Epidermal melanocyte (primary cell): ENCODE measurements around the gene CACNA1F.

Experiments used
- DNase-seq: peaks from one replicate; pipeline ENCODE4 v3.0.0; 2011; ENCODE audit warnings: low spot score; ENCODE audit not compliant: insufficient read length

Gene CACNA1F

GRCh38 chrX:49199315-49199595 lies 33.9 kb downstream of the CACNA1F start:
- DNase-seq: no peak

DNA sequence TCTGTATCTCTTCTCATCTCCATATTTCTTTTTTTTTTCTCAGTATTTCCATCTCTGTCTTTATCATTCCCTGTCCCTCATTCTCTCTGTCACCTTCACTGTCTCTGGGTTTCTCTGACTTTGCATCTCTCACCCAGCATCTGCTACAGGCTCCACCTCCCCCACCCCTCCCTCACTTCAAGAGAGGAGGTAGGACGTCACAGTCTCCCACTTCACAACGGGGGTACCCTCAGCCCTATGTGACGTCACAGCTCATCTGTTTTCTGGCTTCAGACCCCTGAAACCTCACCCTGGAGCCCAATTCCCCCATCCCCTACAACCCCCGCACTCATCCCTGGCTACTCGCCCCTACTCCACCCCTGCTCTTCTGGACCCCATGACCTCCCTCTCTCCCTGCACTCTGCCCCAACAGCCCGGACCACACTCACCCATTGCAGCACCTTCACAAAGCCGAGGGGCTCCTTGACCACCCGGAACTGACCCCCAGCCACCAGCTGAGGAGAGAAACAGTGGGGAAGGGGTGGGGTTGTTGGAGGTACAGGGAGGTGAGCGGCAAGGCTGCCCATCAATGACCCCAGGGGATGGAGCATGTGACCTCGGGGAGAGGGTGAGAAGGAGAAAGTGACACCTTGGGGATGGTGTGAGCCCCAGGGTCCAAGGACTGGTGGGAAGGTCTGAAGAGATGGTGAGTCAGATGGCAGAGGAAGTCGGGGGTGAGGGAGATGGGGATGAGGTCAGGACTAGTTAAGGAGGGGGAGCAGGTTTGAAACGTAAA lies 34.4 kb downstream of the CACNA1F start:
- no peak for DNase-seq

- no peak for DNase-seq
Observed at GRCh38 chrX:49197543-49198087, 35.5 kb downstream of the CACNA1F start.

- no peak for DNase-seq
Observed at GRCh38 chrX:49193542-49193964, 39.6 kb downstream of the CACNA1F start.

GRCh38 chrX:49192722-49193328 lies 40.3 kb downstream of the CACNA1F start:
- DNase-seq: no peak

DNA sequence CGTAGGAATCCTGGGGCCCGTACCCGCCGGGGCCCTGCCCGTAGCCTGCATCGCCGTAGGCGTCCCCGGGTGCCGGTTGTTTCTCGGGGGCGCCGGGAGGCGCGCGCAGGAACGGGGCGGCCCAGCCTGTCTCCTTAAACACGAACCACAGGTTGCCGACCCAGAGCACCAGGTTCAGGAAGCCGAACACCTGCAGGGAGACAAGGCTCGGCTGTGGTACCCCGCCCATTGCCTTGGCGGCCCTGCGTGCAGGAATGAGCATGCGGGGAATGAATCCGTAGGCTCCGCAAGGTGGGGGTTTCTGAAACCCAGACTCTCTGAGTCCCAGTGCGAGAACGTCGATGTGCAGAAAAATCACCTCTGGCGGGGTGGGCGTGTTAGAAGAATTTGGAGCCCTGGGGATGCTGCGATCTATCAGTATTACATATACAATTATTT lies 41.5 kb downstream of the CACNA1F start:
- no peak for DNase-seq

DNA sequence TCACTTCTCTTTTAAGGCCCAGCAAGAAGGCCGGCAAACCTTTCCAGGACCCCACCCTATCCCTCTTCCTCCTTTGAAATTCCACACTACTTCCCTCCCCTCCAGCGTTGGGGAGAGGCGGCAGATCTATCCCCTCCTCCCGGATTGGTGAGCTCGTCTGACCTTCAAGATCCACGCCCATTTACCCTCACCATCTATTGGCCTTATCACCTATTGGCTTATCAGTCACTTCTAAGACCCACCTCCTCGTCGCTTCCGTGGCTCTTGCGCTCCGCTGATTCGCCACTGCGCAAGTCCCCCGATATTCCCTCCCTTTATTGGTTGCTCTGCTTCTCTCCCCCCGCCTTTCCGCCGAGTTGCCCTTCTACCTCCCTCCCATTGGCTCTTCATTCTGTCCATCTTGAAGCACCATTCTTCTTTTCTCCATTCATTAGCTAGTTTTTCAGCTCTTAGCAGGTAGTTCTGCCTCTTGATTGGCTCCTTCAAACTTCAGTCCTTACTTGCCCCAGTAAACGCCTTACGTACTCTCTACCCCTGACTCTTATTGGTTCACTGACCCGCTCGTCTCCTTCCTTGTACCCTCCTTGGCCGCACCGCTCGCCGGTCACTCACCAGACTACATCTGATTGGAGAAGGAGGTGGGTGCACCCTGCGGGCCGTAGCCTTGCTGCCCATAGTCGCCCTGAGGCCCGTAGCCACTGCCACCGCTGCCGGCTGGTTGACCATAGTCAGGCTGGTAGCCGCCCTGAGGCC lies 42.1 kb downstream of the CACNA1F start:
- DNase-seq: peak; percentile 89

- no peak for DNase-seq
Observed at GRCh38 chrX:49189606-49190005, 43.5 kb downstream of the CACNA1F start.

DNA sequence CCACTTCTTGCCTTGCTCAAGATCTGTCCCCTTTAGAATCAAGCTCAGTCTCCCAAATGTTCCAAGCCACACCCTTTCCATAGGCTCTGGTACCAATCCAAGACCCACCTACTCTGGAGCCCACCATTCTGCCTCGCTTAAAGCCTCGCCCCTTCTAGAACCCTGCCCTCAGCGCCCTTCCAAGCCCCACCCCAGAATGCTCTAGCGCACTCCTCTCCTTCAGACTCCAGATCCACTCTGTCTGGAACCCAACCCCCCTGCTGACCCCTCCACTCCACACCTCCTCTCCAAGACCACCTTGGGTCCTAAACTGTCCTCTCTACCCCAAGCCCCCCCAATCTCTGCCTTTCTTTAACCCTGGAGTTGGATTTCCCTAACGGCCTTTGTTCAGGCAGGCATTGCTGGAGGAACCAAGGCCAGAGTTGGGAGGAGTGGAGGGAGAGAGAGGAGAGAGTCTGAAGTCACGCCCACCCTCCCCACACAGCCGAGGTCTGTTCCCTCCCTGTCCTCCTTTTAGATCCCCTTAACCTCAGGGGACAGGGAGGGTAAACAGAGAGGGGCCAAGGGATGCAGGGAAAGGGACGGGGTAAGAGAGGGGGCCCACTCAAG lies 44.6 kb downstream of the CACNA1F start:
- DNase-seq: no peak

DNA sequence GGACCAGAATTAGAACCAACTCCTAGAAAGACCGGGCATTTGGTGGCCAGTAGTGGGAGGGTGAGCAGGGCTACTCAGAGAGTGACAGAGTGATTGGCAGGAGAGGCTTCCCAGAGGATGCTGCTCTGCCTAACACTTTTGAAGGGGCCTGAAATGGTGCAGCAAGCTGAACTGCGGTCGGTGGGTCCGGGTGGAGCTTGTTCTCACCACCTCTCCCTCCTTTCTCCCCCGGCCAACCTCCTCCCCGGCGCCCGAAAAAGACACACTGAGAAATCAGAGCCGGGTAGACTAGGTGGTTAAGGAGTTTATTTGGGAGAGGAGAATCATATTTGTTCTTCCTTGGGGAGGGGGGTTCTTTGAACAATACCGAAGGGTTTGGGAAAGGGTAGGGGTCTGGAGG lies 45.6 kb downstream of the CACNA1F start:
- DNase-seq: no peak

- no peak for DNase-seq
Observed at GRCh38 chrX:49187028-49187394, 46.1 kb downstream of the CACNA1F start.

DNA sequence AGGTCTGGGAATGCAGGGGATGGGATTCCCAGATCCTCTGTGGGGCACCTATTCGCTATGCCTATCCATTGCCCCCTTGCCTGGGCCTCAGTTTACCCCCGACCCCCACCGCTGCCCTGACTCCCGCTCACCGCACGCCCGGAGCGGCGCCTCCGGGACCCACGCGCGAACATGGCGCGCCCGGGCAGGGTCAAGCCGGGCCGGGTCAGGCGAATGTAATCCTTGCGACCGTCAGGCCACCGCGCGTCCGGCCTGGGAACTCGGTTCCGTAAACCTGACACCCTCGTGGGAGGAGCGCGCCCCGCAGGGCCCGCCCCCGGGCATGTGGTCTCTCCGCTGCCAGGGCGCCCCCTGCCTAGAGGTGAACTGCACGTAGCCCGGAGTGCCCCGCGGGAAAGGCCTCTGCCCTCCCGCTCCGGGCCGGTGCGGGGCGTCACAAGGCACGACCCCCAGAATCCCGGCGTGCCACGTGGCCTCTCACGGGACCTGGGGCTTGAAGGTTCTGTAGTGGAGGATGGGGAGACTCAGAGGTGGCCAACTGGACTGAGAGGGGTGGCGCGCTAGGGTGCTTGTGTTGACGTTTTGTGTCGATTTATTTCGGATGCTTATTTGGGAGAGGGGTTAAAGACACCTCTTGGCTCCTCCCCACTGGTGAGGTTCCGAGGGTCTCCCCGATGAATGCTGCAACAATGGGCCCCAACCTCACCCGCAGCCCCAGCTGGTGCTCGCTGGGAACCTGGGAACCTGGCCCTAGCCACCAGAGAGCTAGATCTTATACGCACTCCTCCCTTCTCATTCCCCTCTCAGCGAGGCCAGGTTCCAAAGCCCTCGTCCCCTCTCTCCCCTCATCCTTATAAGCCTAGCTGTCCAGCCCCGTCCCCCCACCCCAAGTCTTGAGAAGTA lies 46.8 kb downstream of the CACNA1F start, which contains the start of gene PRICKLE3:
Gene PRICKLE3 (minus strand): TSS at position 249 of the 903 bp plus-strand sequence. CDS start 76 bp downstream, at position 173.
- DNase-seq: no peak

GRCh38 chrX:49184294-49185281 lies 48.6 kb downstream of the CACNA1F start:
- peak; percentile 66 for DNase-seq

DNA sequence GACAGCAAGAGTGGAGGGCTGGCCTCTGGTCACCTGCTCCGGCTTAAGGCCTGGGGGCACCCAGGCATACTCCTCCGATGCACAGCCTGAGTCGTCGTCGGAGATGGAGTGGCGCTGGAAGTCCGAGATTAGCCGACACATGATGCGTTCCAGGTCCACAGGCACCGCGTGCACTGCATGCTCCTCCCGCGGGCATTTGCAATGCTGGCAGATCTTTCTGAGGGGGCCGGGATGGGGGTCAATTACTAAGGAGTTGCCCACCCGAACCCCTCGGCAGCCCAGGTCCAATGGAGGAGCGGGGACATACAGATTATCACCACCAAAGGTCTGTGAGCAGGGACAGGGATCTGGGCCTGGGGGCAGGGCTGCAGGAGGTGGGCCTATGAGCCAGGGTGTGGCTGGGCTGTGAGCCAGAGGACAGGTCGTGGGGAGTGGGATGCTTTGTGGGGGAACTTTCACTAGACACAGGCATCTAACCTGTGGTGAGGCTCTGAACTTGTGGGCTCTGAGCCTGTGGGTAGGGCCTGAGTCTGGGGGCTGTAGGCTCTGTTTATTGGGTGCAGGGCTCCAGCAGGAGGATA lies 49.3 kb downstream of the CACNA1F start:
- no peak for DNase-seq

- DNase-seq: no peak
Observed at GRCh38 chrX:49179358-49179757, 53.8 kb downstream of the CACNA1F start.

DNA sequence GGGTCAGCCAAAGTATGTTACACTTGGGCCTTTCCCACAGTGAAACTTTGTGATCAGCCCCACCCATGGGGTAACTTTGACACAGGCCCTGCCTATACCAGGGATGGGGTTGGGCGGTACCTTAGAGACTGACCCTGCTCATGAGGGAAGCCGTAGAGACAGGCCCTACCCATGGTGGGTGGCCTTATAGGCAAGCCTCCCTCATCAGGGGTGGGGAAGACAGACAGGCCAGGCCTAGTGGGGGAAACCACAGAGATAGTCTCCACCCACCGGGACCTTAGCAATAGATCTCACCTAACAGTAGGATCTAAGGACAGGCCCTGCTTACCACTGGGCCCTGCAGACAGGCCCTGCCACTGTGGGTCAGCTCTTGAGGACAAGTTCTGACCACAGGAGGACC lies 54.6 kb downstream of the CACNA1F start:
- DNase-seq: no peak

GRCh38 chrX:49177873-49178480 lies 55.2 kb downstream of the CACNA1F start:
- DNase-seq: no peak

GRCh38 chrX:49177338-49177833 lies 55.8 kb downstream of the CACNA1F start:
- no peak for DNase-seq
